HG03025 (cell line): ENCODE measurements around the gene P2RY8.
"Not testable (repeated sequence)": the region's sequence is repeated elsewhere in the genome, so short reads cannot be mapped to it uniquely, and the experiment has no call there.

ENCODE experiments used
- ATAC-seq: cut with Tn5 transposase; IDR thresholded peaks from one replicate; pipeline ENCODE4 v1.9.1; 2021; ENCODE audit warnings: mild to moderate bottlenecking, moderate library complexity; ENCODE audit not compliant: unreplicated experiment, low FRiP score

Gene P2RY8

DNA sequence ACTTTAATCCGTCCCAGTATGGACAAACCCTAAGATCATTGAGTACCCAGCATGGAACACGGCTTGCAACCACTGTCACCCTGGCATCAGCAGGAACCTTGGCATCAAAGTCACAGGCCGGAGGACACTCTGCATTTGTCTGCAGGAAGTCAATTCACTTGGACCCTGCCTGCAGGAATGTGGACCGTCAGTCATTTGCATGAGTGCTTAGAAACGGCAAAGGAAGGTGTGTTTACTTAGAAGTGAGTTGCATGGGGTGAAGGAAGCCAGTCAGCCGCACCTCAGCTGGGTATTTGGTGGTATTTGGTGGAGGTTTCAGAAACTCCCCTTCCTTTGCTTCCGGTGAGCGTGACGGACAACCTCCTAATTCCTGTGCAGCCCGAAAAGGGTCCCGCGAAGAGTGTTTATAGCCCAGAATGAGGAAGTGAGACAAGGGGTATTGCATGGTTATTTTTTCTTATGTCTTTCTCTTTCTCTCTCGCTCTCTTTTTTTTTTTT lies 15.5 kb downstream of the P2RY8 start:
- ATAC-seq, result peak; percentile 91

- no peak for ATAC-seq
These were observed 16.6 kb downstream of the P2RY8 start for GRCh38 chrX:1520350-1520749.

DNA sequence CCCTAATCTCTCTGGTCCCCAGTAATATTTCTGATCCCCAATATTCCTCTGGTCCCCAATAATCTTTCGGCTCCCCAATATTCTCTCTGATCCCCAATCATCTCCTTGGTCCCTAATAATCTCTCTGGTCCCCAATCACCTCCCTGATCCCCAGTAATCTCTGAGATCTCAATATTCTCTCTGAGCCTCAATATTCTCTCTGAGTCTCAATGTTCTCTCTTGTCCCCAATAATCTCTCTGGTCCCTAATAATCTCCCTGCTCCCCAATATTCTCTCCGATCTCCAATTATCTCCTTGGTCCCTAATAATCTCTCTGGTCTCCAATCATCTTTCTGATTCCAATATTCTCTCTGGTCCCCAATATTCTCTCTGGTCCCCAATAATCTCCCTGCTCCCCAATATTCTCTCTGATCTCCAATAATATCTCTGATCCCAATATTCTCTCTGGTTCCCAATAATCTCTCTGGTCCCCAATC lies 17.9 kb downstream of the P2RY8 start:
- ATAC-seq, result no peak

- no peak for ATAC-seq
These were observed 18.5 kb downstream of the P2RY8 start for GRCh38 chrX:1518512-1518911.

- no peak for ATAC-seq
These were observed 20.3 kb downstream of the P2RY8 start for GRCh38 chrX:1516596-1517104.

DNA sequence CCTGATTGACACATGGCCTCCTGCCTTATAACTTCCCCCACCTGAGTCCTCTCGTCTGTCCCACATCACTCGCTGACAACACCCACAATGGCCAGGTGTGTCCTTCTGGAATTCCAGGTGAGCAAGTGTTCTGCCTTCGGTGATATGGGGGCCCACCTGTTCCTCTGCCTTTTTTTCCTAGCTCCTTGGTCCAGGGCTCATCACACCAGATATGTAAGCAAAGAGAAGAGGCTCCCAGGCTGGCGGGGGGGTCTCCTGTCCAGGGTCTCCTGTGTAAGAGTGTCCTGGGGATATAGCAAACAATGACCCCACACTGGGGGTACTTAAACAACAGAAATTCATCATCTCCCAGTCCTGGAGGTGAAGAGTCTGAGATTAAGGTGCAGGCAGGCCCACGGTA lies 25.2 kb downstream of the P2RY8 start:
- ATAC-seq, result no peak

- no peak for ATAC-seq
These were observed 25.8 kb downstream of the P2RY8 start for GRCh38 chrX:1511150-1511549.

- peak; percentile 47 for ATAC-seq
These were observed 29.2 kb downstream of the P2RY8 start for GRCh38 chrX:1507511-1508463.

DNA sequence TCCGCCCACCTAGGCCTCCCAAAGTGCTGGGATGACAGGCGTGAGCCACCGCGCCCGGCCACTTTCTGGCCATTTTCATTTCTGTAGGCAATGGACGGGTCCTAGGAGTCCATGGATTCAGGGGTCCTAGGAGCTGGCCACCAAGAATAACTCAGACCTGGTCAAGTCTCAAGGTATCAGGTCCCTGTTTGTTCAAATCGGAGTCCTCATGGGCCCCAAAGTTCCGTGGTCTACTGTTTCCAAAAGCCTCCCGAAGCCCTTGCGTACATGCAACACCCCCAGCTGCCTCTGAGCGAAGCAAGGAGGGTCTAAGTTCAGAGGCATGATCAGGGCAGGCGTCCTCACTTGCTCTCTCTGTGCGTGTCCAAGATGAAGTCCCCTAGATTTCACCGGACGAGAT lies 30.1 kb downstream of the P2RY8 start:
- no peak for ATAC-seq

- ATAC-seq, result no peak
These were observed 34.1 kb downstream of the P2RY8 start for GRCh38 chrX:1502853-1503252.

DNA sequence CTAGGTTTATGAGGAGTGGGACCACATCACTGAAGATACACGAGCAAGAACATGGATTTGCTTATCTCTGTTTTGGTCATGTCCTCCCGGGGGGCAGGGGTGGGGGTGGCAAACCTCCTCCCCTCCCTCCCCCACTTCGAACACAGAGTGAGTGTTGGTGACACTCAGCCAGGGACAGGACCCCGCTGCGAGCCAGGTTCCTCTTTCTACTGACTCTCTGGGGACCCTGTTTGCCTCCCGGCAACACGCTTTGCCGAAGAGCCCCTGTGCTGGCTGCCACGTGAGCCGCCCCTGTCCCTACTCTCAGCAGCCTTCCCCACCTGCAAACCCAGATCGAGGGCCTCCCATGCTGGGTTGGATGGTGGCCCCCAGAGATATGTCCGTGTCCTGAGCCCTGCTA lies 34.7 kb downstream of the P2RY8 start:
- no peak for ATAC-seq

GRCh38 chrX:1500701-1501624 lies 36.0 kb downstream of the P2RY8 start:
- ATAC-seq, result peak; percentile 51

GRCh38 chrX:1496076-1496475 lies 40.9 kb downstream of the P2RY8 start:
- no peak for ATAC-seq

- peak; percentile 42 for ATAC-seq
These were observed 43.0 kb downstream of the P2RY8 start for GRCh38 chrX:1493877-1494510.

DNA sequence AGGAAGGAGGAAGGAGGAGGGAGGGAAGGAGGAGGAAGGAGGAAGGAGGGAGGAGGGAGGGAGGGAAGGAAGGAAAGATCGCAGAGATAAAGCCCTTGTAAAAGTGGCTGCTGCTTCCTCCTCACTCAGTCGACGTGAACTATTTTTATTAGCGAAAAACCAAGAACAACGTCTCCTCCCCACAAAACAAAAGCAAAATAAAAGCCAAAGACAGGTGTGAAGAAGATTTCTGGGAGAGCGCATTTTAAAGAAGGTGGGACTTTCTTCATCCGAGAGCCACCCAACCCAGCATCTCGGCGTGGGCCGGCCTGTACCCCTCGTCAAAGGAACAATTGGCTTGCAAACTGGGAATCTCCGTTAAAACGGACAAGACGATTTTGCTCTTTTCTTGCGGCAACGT lies 43.6 kb downstream of the P2RY8 start:
- ATAC-seq, result no peak

GRCh38 chrX:1492421-1493012 lies 44.5 kb downstream of the P2RY8 start:
- ATAC-seq, result no peak

DNA sequence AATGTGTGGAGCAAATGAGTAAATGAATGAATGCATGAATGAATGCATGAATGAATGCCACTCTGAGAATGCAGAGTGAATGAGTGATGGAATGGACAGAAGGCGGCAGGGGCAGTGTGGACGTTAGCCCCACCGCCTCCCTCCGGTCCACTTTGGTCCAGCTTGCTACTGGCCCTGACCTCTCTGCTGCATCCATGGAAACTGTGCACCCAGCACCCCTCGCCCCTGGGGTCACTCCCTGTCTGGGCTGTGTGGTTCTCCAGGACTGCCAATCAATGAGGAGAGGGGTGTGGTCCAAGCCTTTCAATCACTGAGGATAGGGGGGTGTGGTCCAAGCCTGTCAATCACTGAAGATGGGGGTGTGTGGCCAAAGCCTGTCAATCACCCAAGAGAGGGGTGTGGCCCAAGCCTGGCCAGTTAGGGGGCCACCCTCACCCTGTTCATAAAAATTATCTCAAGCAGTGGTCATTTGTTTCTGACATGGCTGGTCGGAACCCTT lies 45.1 kb downstream of the P2RY8 start:
- ATAC-seq, result peak; percentile 59

- not testable (repeated sequence) for ATAC-seq
These were observed 45.7 kb downstream of the P2RY8 start for GRCh38 chrX:1491248-1491647.

DNA sequence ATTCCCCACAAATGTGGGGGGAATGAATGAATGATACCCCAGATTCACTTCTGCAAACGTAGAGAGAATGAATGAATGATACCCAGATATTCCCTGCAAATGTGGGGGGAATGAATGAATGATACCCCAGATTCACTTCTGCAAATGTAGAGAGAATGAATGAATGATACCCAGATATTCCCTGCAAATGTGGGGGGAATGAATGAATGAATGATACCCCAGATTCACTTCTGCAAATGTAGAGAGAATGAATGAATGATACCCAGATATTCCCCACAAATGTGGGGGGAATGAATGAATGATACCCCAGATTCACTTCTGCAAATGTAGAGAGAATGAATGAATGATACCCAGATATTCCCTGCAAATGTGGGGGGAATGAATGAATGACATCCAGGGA lies 46.3 kb downstream of the P2RY8 start:
- not testable (repeated sequence) for ATAC-seq

DNA sequence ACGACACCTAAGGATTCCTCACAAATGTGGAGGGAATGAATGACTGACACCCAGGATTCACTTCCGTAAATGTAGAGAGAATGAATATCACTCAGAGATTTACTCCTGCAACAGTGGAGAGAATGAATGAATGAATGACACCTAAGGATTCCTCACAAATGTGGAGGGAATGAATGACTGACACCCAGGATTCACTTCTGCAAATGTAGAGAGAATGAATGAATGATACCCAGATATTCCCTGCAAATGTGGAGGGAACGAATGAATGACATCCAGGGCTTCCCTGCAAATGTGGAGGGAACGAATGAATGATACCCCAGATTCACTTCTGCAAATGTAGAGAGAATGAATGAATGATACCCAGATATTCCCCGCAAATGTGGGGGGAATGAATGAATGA lies 47.6 kb downstream of the P2RY8 start:
- not testable (repeated sequence) for ATAC-seq
